Epithelial cell of proximal tubule (primary cell): ENCODE data around the gene HSPA5. TPM values are rescaled to one million over a fixed set of nuclear protein-coding genes. Genes with fewer than 3 reads are reported as not detected.

ENCODE experiments used
- DNase-seq: peaks from one replicate; pipeline ENCODE4 v3.0.0-alpha.2; 2011; ENCODE audit warnings: low read depth
- H3K4me3 ChIP-seq: 2 replicates; pipeline ENCODE4 v1.5.1; 2011; ENCODE audit warnings: low read depth, mild to moderate bottlenecking, low read length
- CTCF ChIP-seq: conservative IDR thresholded peaks from 2 replicates; pipeline ENCODE4 v1.5.1; 2012; ENCODE audit warnings: low read depth, mild to moderate bottlenecking, low read length
- total RNA-seq: library from RNA; depleted of rRNA; stranded (reverse); fragments of >200 nt; gene quantifications from 2 replicates; pipeline ENCODE4 v1.2.3, GENCODE V29; 2015

Gene HSPA5
- total RNA-seq, 1 donor from 2014 or later: 210 TPM

GRCh38 chr9:125258832-125259534 lies 17.8 kb upstream of the HSPA5 start:
- TF ChIP-seq CTCF: no peak
- H3K4me3 ChIP-seq: no peak overlapping the region
- no peak for DNase-seq

- no peak for DNase-seq
- no peak for TF ChIP-seq CTCF
Observed at GRCh38 chr9:125258160-125258785, 17.1 kb upstream of the HSPA5 start.

GRCh38 chr9:125255781-125256391 lies 14.7 kb upstream of the HSPA5 start:
- H3K4me3 ChIP-seq: no peak overlapping the region
- peak; percentile 57 for TF ChIP-seq CTCF
- no peak for DNase-seq

More at GRCh38 chr9:125258160-125258785, 17.1 kb upstream of the HSPA5 start:
- no peak overlapping the region for H3K4me3 ChIP-seq

- H3K4me3 ChIP-seq: no peak overlapping the region
- no peak for TF ChIP-seq CTCF
- no peak for DNase-seq
Observed at GRCh38 chr9:125254231-125254630, 13.1 kb upstream of the HSPA5 start.

GRCh38 chr9:125246261-125246667 lies 5.1 kb upstream of the HSPA5 start:
- H3K4me3 ChIP-seq: no peak overlapping the region
- no peak for DNase-seq
- no peak for TF ChIP-seq CTCF

- TF ChIP-seq CTCF: no peak
- no peak for DNase-seq
- H3K4me3 ChIP-seq: no peak overlapping the region
Observed at GRCh38 chr9:125243792-125244260, 2.7 kb upstream of the HSPA5 start.
